K562 (cell line): Measurements from ENCODE around the gene NDRG4. TPM values are rescaled to one million over a fixed set of nuclear protein-coding genes. Genes with fewer than 3 reads are reported as not detected.

Experiments used
- ARHGAP35 ChIP-seq: fragments of 450-650 bp; IDR thresholded peaks from 2 replicates; pipeline ENCODE4 v1.6.1; 2018; ENCODE audit not compliant: partially characterized antibody
- DPF2 ChIP-seq: fragments of 450-650 bp; IDR thresholded peaks from 2 replicates; pipeline ENCODE4 v1.6.1; 2016
- ETV1 ChIP-seq: fragments of 450-650 bp; conservative IDR thresholded peaks from 2 replicates; pipeline ENCODE4 v1.6.1; 2016; ENCODE audit warnings: missing genetic modification characterization, control low read depth, low read depth, missing compliant biosample characterization
- HDGF ChIP-seq: fragments of 450-650 bp; IDR thresholded peaks from 2 replicates; pipeline ENCODE4 v1.6.1; 2016
- MBD2 ChIP-seq: sonication (generic); IDR thresholded peaks from 2 replicates; pipeline ENCODE4 v1.6.1; 2016; ENCODE audit warnings: low read depth, borderline replicate concordance
- PHF21A ChIP-seq: fragments of 450-650 bp; IDR thresholded peaks from 2 replicates; pipeline ENCODE4 v1.6.1; 2017; ENCODE audit warnings: low read depth, borderline replicate concordance
- PHTF2 ChIP-seq: fragments of 250-450 bp; sonication (Bioruptor Pico); IDR thresholded peaks from 2 replicates; pipeline ENCODE4 v1.5.0; 2021; ENCODE audit warnings: mild to moderate bottlenecking
- RBM14 ChIP-seq: fragments of 200-400 bp; formaldehyde crosslinking; IDR thresholded peaks from 2 replicates; pipeline ENCODE4 v1.6.1; 2018; ENCODE audit warnings: low read depth, mild to moderate bottlenecking, low read length, moderate library complexity, borderline replicate concordance; ENCODE audit not compliant: insufficient read depth
- RFX5 ChIP-seq: IDR thresholded peaks from 2 replicates; pipeline ENCODE4 v1.6.1; 2011; ENCODE audit warnings: low read depth, mild to moderate bottlenecking, improper control_type of control experiment, low read length
- ZNF282 ChIP-seq: sonication (generic); formaldehyde crosslinking; IDR thresholded peaks from 2 replicates; pipeline ENCODE4 v1.8.1; 2023; ENCODE audit warnings: missing genetic modification reagents
- ZNF584 ChIP-seq: fragments of 200-800 bp; sonication (Bioruptor generic); IDR thresholded peaks from 2 replicates; pipeline ENCODE4 v1.6.1; 2016; ENCODE audit warnings: low read depth, mild to moderate bottlenecking, missing genetic modification characterization, missing compliant biosample characterization
- ZNF77 ChIP-seq: fragments of 250-450 bp; sonication (Bioruptor Pico); IDR thresholded peaks from 2 replicates; pipeline ENCODE4 v1.5.0; 2020
- polyA plus RNA-seq, 8 experiments: library from polyadenylated mRNA; depleted of rRNA in 4 of 8; stranded (reverse) in 5 of 8; unstranded in 3 of 8; fragments of >200 nt; fragmentation: Nextera tagmentation in 2 of 8; fragmentation: Illumina TruSeq in 1 of 8; extraction: Ambion mirVana in 2 of 8; extraction: Trizol in 1 of 8; gene quantifications; 2 replicates each; pipeline versions ENCODE4 v1.2.1 to v1.2.3, GENCODE V29; 2011 to 2014; ENCODE audit warnings: inconsistent platforms in 1 of 8, missing spikeins in 1 of 8
- total RNA-seq, 7 experiments: library from RNA; depleted of rRNA in 6 of 7; stranded (reverse); fragments of >200 nt in 6 of 7; fragmentation: Illumina TruSeq in 2 of 7; extraction: Trizol in 2 of 7; gene quantifications; 2 replicates each; pipeline versions ENCODE4 v1.2.1 to v1.2.3, GENCODE V29; 2011 to 2021; ENCODE audit warnings: low replicate concordance in 1 of 7
- TF ChIP-seq, protein P1 (sequence below): fragments of 250-450 bp; sonication (Bioruptor Pico); IDR thresholded peaks from 2 replicates; pipeline ENCODE4 v1.8.0; 2022; ENCODE audit warnings: inconsistent platforms, mild to moderate bottlenecking, moderate library complexity, borderline replicate concordance
- TF ChIP-seq, protein P2 (sequence below): fragments of 250-450 bp; sonication (Bioruptor Pico); IDR thresholded peaks from 2 replicates; pipeline ENCODE4 v1.4.0; 2020
- TF ChIP-seq, protein P3 (sequence below): fragments of 250-450 bp; sonication (Bioruptor Pico); IDR thresholded peaks from 2 replicates; pipeline ENCODE4 v1.4.0; 2020; ENCODE audit warnings: borderline replicate concordance
- TF ChIP-seq, protein P4 (sequence below): conservative IDR thresholded peaks from 2 replicates; pipeline ENCODE4 v1.6.1; 2011; ENCODE audit warnings: low read depth, mild to moderate bottlenecking, low read length; ENCODE audit not compliant: control insufficient read depth
- TF ChIP-seq, protein P5 (sequence below): sonication (generic); formaldehyde crosslinking; IDR thresholded peaks from 2 replicates; pipeline ENCODE4 v1.8.0; 2022; ENCODE audit warnings: missing genetic modification reagents, mild to moderate bottlenecking, borderline replicate concordance

NDRG4 gene
- total and polyA plus RNA-seq, 9 of the 15 experiments (the other 6 are each of a cell fraction or from before 2014, with no cell fraction given) = 0.06 to 0.95 (median 0.28) TPM

DNA sequence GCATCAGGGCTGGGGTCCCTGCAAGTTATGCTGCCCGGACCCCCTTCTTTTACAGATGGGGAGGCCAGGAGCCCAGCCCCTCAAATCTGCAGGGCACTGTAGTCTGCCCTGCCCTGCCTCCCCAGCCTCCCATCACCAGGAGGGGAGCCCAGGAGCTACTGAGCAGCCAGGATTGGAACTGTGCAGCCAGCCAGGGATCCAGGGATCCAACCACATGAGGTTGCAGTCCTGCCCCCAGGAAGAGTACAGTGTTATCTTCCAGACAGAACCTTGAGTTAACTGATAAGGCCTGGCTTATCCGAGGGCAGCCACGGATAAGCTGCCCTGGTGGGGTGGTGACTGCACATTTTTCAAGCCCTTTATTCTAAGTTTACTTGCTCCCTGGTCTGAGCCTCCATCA is 11.4 kb upstream of the NDRG4 start (continued):
- TF ChIP-seq, protein P1, sequence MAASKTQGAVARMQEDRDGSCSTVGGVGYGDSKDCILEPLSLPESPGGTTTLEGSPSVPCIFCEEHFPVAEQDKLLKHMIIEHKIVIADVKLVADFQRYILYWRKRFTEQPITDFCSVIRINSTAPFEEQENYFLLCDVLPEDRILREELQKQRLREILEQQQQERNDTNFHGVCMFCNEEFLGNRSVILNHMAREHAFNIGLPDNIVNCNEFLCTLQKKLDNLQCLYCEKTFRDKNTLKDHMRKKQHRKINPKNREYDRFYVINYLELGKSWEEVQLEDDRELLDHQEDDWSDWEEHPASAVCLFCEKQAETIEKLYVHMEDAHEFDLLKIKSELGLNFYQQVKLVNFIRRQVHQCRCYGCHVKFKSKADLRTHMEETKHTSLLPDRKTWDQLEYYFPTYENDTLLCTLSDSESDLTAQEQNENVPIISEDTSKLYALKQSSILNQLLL (CRISPR knock-in tag) = no peak
- no peak for TF ChIP-seq ETV1 (tag)
- TF ChIP-seq, protein P2, sequence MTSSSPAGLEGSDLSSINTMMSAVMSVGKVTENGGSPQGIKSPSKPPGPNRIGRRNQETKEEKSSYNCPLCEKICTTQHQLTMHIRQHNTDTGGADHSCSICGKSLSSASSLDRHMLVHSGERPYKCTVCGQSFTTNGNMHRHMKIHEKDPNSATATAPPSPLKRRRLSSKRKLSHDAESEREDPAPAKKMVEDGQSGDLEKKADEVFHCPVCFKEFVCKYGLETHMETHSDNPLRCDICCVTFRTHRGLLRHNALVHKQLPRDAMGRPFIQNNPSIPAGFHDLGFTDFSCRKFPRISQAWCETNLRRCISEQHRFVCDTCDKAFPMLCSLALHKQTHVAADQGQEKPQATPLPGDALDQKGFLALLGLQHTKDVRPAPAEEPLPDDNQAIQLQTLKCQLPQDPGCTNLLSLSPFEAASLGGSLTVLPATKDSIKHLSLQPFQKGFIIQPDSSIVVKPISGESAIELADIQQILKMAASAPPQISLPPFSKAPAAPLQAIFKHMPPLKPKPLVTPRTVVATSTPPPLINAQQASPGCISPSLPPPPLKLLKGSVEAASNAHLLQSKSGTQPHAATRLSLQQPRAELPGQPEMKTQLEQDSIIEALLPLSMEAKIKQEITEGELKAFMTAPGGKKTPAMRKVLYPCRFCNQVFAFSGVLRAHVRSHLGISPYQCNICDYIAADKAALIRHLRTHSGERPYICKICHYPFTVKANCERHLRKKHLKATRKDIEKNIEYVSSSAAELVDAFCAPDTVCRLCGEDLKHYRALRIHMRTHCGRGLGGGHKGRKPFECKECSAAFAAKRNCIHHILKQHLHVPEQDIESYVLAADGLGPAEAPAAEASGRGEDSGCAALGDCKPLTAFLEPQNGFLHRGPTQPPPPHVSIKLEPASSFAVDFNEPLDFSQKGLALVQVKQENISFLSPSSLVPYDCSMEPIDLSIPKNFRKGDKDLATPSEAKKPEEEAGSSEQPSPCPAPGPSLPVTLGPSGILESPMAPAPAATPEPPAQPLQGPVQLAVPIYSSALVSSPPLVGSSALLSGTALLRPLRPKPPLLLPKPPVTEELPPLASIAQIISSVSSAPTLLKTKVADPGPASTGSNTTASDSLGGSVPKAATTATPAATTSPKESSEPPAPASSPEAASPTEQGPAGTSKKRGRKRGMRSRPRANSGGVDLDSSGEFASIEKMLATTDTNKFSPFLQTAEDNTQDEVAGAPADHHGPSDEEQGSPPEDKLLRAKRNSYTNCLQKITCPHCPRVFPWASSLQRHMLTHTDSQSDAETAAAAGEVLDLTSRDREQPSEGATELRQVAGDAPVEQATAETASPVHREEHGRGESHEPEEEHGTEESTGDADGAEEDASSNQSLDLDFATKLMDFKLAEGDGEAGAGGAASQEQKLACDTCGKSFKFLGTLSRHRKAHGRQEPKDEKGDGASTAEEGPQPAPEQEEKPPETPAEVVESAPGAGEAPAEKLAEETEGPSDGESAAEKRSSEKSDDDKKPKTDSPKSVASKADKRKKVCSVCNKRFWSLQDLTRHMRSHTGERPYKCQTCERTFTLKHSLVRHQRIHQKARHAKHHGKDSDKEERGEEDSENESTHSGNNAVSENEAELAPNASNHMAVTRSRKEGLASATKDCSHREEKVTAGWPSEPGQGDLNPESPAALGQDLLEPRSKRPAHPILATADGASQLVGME (CRISPR knock-in tag) = no peak
- no peak for TF ChIP-seq RFX5
- no peak for TF ChIP-seq HDGF
- TF ChIP-seq PHF21A = no peak
- TF ChIP-seq ZNF77 (CRISPR knock-in tag) = no peak
- TF ChIP-seq DPF2 = no peak
- TF ChIP-seq ZNF584 = 0 out of 2 replicates have a peak, but pooled peaks have one; percentile 30
- TF ChIP-seq RBM14 = no peak
- no peak for TF ChIP-seq ZNF282 (CRISPR knock-in tag)
- TF ChIP-seq, protein P3, sequence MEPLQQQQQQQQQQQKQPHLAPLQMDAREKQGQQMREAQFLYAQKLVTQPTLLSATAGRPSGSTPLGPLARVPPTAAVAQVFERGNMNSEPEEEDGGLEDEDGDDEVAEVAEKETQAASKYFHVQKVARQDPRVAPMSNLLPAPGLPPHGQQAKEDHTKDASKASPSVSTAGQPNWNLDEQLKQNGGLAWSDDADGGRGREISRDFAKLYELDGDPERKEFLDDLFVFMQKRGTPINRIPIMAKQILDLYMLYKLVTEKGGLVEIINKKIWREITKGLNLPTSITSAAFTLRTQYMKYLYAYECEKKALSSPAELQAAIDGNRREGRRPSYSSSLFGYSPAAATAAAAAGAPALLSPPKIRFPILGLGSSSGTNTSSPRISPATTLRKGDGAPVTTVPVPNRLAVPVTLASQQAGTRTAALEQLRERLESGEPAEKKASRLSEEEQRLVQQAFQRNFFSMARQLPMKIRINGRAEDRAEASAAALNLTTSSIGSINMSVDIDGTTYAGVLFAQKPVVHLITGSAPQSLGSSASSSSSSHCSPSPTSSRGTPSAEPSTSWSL = no peak
- TF ChIP-seq, protein P4, sequence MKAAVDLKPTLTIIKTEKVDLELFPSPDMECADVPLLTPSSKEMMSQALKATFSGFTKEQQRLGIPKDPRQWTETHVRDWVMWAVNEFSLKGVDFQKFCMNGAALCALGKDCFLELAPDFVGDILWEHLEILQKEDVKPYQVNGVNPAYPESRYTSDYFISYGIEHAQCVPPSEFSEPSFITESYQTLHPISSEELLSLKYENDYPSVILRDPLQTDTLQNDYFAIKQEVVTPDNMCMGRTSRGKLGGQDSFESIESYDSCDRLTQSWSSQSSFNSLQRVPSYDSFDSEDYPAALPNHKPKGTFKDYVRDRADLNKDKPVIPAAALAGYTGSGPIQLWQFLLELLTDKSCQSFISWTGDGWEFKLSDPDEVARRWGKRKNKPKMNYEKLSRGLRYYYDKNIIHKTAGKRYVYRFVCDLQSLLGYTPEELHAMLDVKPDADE = no peak
- TF ChIP-seq, protein P5, sequence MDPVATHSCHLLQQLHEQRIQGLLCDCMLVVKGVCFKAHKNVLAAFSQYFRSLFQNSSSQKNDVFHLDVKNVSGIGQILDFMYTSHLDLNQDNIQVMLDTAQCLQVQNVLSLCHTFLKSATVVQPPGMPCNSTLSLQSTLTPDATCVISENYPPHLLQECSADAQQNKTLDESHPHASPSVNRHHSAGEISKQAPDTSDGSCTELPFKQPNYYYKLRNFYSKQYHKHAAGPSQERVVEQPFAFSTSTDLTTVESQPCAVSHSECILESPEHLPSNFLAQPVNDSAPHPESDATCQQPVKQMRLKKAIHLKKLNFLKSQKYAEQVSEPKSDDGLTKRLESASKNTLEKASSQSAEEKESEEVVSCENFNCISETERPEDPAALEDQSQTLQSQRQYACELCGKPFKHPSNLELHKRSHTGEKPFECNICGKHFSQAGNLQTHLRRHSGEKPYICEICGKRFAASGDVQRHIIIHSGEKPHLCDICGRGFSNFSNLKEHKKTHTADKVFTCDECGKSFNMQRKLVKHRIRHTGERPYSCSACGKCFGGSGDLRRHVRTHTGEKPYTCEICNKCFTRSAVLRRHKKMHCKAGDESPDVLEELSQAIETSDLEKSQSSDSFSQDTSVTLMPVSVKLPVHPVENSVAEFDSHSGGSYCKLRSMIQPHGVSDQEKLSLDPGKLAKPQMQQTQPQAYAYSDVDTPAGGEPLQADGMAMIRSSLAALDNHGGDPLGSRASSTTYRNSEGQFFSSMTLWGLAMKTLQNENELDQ = no peak
- no peak for TF ChIP-seq PHTF2
- TF ChIP-seq ARHGAP35 = no peak
- no peak for TF ChIP-seq MBD2
